ENCODE results near the gene GEMIN4.

Gene GEMIN4

GRCh38 chr17:705011-705410 lies 47.1 kb downstream of the GEMIN4 start (continued):
- TF ChIP-seq PRDM4 (tag by site-specific recombination; IDR thresholded peaks at IDR 0.05) = no peak
- TF ChIP-seq ZNF335 (tag by site-specific recombination; conservative IDR thresholded peaks at IDR 0.05) = no peak
- no peak for TF ChIP-seq ZNF174 (tag by site-specific recombination; IDR thresholded peaks at IDR 0.05)

DNA sequence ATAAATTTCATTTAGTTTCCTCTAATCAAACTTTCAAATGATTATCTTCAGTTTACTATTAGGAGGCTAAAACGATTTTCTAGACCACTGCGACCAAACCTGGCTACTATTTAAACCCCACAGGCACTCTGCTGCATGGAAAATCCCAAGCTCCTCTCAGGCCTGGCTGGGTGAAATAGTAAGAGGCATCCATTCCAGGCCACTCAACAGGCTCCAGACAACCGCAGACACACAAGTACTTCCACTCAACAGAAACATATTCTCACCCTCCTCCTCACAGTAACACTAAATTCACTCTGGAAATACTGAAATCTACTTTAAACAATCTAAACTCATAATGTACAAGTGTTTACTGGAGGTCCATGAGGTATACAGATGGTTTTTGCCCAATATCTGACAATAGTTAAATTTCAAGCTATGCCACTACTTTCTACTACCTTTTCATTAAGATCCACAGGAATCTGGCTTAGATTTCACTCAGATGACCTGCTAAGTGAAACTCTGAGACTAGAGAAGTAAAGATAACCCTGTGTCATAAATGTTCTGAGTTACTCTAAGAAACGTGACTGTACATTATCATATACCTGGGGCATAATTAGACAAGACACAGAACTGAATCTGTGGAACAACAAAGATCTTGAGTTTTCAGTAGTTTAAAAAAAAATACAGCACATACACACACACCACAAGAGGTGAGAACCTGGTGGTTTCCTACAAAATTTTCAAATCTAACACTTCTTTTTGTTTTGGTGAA lies 47.8 kb downstream of the GEMIN4 start:
- Histone ChIP-seq H3K9me3 (ENCODE audit: control insufficient read depth, insufficient read depth, low read depth, low read length) (no peaks in the 10 kb centered on the region), H3K4me3 (ENCODE audit: low read depth, low read length) (no peak overlapping the region), H3K27ac (ENCODE audit: extremely low read depth, low read depth, low read length) (no peak overlapping the region), H3K36me3 (ENCODE audit: control insufficient read depth in 2 of 2, insufficient read depth in 1 of 2, low read length in 2 of 2) (peaks cover 31 to 40% of the 10 kb centered on the region in 2 experiments), H3K4me1 (ENCODE audit: control insufficient read depth, insufficient read depth, low read length) (no peaks in the 10 kb centered on the region)
- CTCF ChIA-PET = interaction anchor here (0.6 to 6.0 kb wide), 13 partner anchors 8 to 560 kb away, joined by 3 to 55 read pairs (median 5); partner anchors contain the start of genes TIMM22 and VPS53
- POLR2A ChIA-PET = no interaction called here
- TF ChIP-seq ZNF692 (tag by site-specific recombination; IDR thresholded peaks at IDR 0.05) (no peak), WT1 (tag by site-specific recombination; IDR thresholded peaks at IDR 0.05) (no peak), PRDM1 (tag by site-specific recombination; IDR thresholded peaks at IDR 0.05) (peak; percentile 41; the same call in 1 of the 2 replicates)

DNA sequence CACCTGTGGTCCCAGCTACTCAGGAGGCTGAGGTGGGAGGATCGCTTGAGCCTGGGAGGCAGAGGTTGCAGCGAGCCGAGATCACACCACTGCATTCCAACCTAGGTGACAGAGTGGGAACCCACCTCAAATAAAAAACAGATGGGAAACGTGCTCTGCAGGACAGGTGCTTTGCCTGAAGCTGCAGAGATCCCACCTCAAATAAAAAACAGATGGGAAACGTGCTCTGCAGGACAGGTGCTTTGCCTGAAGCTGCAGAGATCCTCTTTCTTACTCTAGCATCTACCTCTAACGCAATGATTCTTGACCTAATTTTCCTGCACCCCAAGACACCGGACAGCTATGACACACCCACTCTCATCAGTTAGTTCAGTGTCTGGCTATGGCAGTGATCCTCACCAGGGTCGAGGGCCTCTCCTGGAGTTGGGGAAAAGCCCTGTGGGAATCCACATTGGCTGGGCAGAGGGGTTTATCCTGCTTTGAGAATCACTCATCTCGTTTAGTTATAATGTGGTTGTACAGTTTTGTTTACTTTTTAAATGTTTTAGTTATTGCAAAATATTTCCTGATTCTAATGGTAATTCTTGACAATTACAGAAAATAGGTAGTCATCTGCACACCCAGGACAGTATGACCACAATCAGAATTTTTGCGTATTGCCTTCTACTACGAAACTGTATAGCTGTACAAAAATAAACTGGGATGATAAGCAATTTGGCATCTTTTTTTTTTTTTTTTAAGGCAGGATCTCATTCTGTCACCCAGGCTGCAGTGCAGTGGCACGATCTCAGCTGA lies 48.8 kb downstream of the GEMIN4 start:
- Histone ChIP-seq H3K9me3 (ENCODE audit: control insufficient read depth, insufficient read depth, low read depth, low read length) (no peaks in the 10 kb centered on the region), H3K4me3 (ENCODE audit: low read depth, low read length) (no peak overlapping the region), H3K36me3 (ENCODE audit: control insufficient read depth in 2 of 2, insufficient read depth in 1 of 2, low read length in 2 of 2) (peaks cover 34 to 38% of the 10 kb centered on the region in 2 experiments), H3K4me1 (ENCODE audit: control insufficient read depth, insufficient read depth, low read length) (no peaks in the 10 kb centered on the region), H3K27ac (ENCODE audit: extremely low read depth, low read depth, low read length) (no peak overlapping the region)
- TF ChIP-seq KLF9 (tag by site-specific recombination; IDR thresholded peaks at IDR 0.05; ENCODE audit: low read depth) (0 out of 2 replicates have a peak, but pooled peaks have one; percentile 21), ZNF292 (tag by site-specific recombination; IDR thresholded peaks at IDR 0.05; ENCODE audit: borderline replicate concordance, low read depth) (no peak)
- ChIA-PET CTCF (interaction anchor here (0.7 to 9.2 kb wide), 11 partner anchors 10 to 554 kb away, joined by 3 to 173 read pairs (median 6); partner anchors contain the start of genes TIMM22 and VPS53), POLR2A (no interaction called here)

DNA sequence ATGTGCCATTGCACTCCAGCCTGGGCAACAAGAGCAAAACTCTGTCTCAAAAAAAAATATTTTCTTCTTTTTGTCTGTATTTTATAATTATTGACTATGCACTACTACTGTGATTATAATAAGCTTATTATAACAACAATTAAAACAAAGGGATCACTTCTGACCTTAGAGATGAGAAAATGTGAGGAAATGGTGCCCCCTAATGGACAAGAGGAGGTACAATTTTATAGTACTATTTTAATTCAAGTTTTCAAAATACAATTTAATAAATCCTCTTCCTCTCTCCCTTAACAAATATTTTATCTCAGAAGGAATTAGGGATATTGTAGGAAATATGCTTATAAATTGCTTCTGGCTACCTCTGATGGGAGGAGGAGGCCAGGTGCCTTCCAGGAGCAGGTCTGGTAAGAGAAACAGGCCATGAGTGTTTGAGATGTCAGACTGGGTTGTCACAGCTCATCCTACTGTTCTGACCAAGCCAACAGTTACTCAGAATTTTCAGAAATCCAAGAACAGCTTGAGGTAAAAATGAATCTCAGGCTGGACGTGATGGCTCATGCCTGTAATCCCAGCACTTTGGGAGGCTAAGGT lies 51.5 kb downstream of the GEMIN4 start:
- no peaks in the 10 kb centered on the region for H3K9me3 ChIP-seq (ENCODE audit: control insufficient read depth, insufficient read depth, low read depth, low read length)
- no peak overlapping the region for H3K27ac ChIP-seq (ENCODE audit: extremely low read depth, low read depth, low read length)
- CTCF ChIA-PET = interaction anchor here (0.6 to 9.2 kb wide), 47 partner anchors 9 to 556 kb away, joined by 3 to 173 read pairs (median 3); partner anchors contain the start of genes GEMIN4, TIMM22 and VPS53
- H3K4me1 ChIP-seq (ENCODE audit: control insufficient read depth, insufficient read depth, low read length) = no peaks in the 10 kb centered on the region
- POLR2A ChIA-PET = interaction anchor here (0.9 kb wide), 1 partner anchor 288 kb away, joined by 3 read pairs; no protein-coding TSS in a partner anchor
- peaks cover 38 to 45% of the 10 kb centered on the region in 2 experiments for H3K36me3 ChIP-seq (ENCODE audit: control insufficient read depth in 2 of 2, insufficient read depth in 1 of 2, low read length in 2 of 2)
- H3K4me3 ChIP-seq (ENCODE audit: low read depth, low read length) = no peak overlapping the region
- no peak for TF ChIP-seq ZIC2 (tag by site-specific recombination; IDR thresholded peaks at IDR 0.05)
- TF ChIP-seq ZNF510 (tag by site-specific recombination; IDR thresholded peaks at IDR 0.05; ENCODE audit: insufficient replicate concordance) = no peak
- no peak for TF ChIP-seq ZNF157 (tag by site-specific recombination; IDR thresholded peaks at IDR 0.05)
- TF ChIP-seq ZNF473 (tag by site-specific recombination; IDR thresholded peaks at IDR 0.05) = no peak
- no peak for TF ChIP-seq KLF16 (tag by site-specific recombination; IDR thresholded peaks at IDR 0.05)
- TF ChIP-seq ZNF654 (tag by site-specific recombination; IDR thresholded peaks at IDR 0.05; ENCODE audit: low read depth) = peak; percentile 81
- TF ChIP-seq, protein P1, sequence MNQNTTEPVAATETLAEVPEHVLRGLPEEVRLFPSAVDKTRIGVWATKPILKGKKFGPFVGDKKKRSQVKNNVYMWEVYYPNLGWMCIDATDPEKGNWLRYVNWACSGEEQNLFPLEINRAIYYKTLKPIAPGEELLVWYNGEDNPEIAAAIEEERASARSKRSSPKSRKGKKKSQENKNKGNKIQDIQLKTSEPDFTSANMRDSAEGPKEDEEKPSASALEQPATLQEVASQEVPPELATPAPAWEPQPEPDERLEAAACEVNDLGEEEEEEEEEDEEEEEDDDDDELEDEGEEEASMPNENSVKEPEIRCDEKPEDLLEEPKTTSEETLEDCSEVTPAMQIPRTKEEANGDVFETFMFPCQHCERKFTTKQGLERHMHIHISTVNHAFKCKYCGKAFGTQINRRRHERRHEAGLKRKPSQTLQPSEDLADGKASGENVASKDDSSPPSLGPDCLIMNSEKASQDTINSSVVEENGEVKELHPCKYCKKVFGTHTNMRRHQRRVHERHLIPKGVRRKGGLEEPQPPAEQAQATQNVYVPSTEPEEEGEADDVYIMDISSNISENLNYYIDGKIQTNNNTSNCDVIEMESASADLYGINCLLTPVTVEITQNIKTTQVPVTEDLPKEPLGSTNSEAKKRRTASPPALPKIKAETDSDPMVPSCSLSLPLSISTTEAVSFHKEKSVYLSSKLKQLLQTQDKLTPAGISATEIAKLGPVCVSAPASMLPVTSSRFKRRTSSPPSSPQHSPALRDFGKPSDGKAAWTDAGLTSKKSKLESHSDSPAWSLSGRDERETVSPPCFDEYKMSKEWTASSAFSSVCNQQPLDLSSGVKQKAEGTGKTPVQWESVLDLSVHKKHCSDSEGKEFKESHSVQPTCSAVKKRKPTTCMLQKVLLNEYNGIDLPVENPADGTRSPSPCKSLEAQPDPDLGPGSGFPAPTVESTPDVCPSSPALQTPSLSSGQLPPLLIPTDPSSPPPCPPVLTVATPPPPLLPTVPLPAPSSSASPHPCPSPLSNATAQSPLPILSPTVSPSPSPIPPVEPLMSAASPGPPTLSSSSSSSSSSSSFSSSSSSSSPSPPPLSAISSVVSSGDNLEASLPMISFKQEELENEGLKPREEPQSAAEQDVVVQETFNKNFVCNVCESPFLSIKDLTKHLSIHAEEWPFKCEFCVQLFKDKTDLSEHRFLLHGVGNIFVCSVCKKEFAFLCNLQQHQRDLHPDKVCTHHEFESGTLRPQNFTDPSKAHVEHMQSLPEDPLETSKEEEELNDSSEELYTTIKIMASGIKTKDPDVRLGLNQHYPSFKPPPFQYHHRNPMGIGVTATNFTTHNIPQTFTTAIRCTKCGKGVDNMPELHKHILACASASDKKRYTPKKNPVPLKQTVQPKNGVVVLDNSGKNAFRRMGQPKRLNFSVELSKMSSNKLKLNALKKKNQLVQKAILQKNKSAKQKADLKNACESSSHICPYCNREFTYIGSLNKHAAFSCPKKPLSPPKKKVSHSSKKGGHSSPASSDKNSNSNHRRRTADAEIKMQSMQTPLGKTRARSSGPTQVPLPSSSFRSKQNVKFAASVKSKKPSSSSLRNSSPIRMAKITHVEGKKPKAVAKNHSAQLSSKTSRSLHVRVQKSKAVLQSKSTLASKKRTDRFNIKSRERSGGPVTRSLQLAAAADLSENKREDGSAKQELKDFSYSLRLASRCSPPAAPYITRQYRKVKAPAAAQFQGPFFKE (tag by site-specific recombination; IDR thresholded peaks at IDR 0.05; ENCODE audit: borderline replicate concordance) = no peak
- no peak for TF ChIP-seq ZNF701 (tag by site-specific recombination; IDR thresholded peaks at IDR 0.05)
